ENCODE measurements around the gene CETN3. TPM values are rescaled to one million over a fixed set of nuclear protein-coding genes. Genes with fewer than 3 reads are reported as not detected.

Gene CETN3
- 20.6 TPM for total RNA-seq
- long read RNA-seq, transcript CETN3-201 (5 exons, 2,432 nt): major isoform, 14 of 18 reads
- long read RNA-seq, partial matches to known transcripts: 2 of 18 reads
- long read RNA-seq, other reads (novel, unspliced or antisense): 0 of 18 reads

- H3K36me3 ChIP-seq: no peaks in the 10 kb centered on the region
- peak within 1 kb of the TSS; percentile 87 for H3K4me3 ChIP-seq
- H3K27me3 ChIP-seq: no peaks in the 10 kb centered on the region
- no peaks in the 10 kb centered on the region for H3K9me3 ChIP-seq
- H3K27ac ChIP-seq: peak within 1 kb of the TSS; percentile 96
- TF ChIP-seq CTCF (IDR thresholded peaks at IDR 0.05): no peak
- ATAC-seq: peak; percentile 98
- peak; percentile 96 for DNase-seq
- intact Hi-C loops (cut with DNase I): no loop called here
- H3K4me1 ChIP-seq: peaks cover 8% of the 10 kb centered on the region
Observed at GRCh38 chr5:90409318-90410177, at the start of gene CETN3. CETN3 (minus strand) TSS chr5:90409756; CDS start chr5:90409661, 95 bp downstream.

DNA sequence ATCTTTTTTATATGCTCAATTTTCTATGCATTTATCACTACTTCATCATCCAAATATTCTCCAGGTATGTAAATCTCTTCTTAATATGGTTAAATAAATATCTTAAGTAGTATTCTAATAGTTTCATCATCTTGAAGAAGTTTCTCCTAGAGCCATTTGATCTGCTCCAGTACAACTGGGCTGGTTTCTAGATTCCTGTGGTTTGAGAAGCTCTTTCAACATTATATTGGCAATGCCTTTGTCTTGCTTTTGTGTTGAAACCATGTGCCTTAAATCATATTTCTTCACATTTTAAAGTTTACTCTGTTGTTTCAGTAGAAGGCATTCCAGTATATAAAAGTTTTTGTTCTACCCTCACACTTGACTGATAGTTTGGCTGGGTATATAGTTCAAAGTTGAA is 37.4 kb upstream of the CETN3 start:
- intact Hi-C loops (cut with DNase I): no loop called here

DNA sequence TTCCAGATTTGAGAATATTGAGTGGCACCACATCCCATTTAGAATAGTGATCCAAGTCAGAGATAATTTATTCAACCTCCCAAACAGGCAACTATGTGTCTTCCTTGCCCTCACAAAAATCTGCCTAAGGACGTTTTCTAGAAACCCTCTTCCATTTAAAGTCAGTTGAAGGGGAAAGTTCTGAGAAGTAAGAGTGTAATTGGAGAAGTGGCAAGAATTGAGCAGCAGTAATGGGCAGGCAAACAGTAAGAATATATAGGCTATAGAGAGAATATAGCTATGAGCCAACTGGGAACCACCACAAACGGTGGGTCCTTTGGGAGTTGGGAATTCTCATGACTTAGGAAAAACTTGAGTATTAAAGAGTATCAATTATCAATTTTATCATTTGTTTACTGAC is 31.1 kb upstream of the CETN3 start:
- no peak overlapping the region for H3K27ac ChIP-seq
- ATAC-seq (no peak), DNase-seq (no peak)
- intact Hi-C loops (cut with DNase I): no loop called here
- H3K9me3 ChIP-seq: no peaks in the 10 kb centered on the region
- TF ChIP-seq CTCF (IDR thresholded peaks at IDR 0.05): no peak
- H3K36me3 ChIP-seq: no peaks in the 10 kb centered on the region
- H3K4me1 ChIP-seq: peaks cover 4% of the 10 kb centered on the region
- no peak overlapping the region for H3K4me3 ChIP-seq
- no peaks in the 10 kb centered on the region for H3K27me3 ChIP-seq

More for the DNA sequence above, 37.4 kb upstream of the CETN3 start:
- H3K4me1 ChIP-seq: no peaks in the 10 kb centered on the region
- no peak overlapping the region for H3K4me3 ChIP-seq
- no peak for TF ChIP-seq CTCF (IDR thresholded peaks at IDR 0.05)
- no peaks in the 10 kb centered on the region for H3K36me3 ChIP-seq
- no peaks in the 10 kb centered on the region for H3K27me3 ChIP-seq
- DNase-seq: no peak
- no peak for ATAC-seq
- no peaks in the 10 kb centered on the region for H3K9me3 ChIP-seq
- no peak overlapping the region for H3K27ac ChIP-seq

- DNase-seq (no peak), ATAC-seq (peak; percentile 70)
- intact Hi-C loops (cut with DNase I): no loop called here
- Histone ChIP-seq H3K36me3 (no peaks in the 10 kb centered on the region), H3K4me3 (no peak overlapping the region), H3K27ac (no peak overlapping the region), H3K4me1 (peaks cover 4% of the 10 kb centered on the region), H3K27me3 (no peaks in the 10 kb centered on the region), H3K9me3 (no peaks in the 10 kb centered on the region)
- TF ChIP-seq CTCF (IDR thresholded peaks at IDR 0.05): no peak
Observed at GRCh38 chr5:90438100-90438499, 28.5 kb upstream of the CETN3 start.

DNA sequence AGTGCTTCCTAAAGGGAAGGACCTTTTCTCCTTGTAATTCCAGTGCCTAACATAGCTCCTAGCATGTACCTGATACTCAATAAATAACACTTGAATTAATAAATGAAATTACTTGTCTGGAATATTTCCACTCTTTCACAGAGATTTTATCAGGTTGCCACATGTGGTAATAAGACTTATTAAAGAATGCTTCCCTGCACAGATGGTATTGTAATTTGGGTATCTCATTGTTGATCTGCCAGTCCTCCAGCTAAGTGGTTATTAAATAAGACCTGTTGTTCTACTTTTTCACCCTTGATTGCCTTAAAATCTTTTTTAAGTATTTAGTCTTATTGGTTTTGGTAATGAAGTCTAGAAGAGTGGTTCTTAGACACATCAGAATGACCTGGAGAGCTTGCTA is 28.1 kb upstream of the CETN3 start:
- ATAC-seq (no peak), DNase-seq (no peak)
- intact Hi-C loops (cut with DNase I): no loop called here
- Histone ChIP-seq H3K9me3 (no peaks in the 10 kb centered on the region), H3K4me3 (no peak overlapping the region), H3K36me3 (no peaks in the 10 kb centered on the region), H3K27me3 (no peaks in the 10 kb centered on the region), H3K4me1 (peaks cover 4% of the 10 kb centered on the region), H3K27ac (no peak overlapping the region)
- no peak for TF ChIP-seq CTCF (IDR thresholded peaks at IDR 0.05)
